Neural cell (in vitro differentiated cells): ENCODE results near the gene CACNA1C. TPM values are rescaled to one million over a fixed set of nuclear protein-coding genes. Genes with fewer than 3 reads are reported as not detected.

ENCODE experiments used
- H2AFZ ChIP-seq: fragments of 200-600, 300-800 bp; sonication (generic), shearing (Covaris generic); 2 replicates; pipeline ENCODE4 v1.6.0; 2014; ENCODE audit warnings: low read depth, mild to moderate bottlenecking, antibody characterized with exemption, low read length, moderate library complexity
- H3F3A ChIP-seq: fragments of 200-600 bp; shearing (Covaris generic); 2 replicates; pipeline ENCODE4 v1.6.1; 2016; ENCODE audit warnings: mild to moderate bottlenecking, moderate library complexity, mixed read lengths, antibody characterized with exemption, low read length; ENCODE audit not compliant: insufficient read depth, poor library complexity, severe bottlenecking
- H3K27ac ChIP-seq: fragments of 200-600, 300-800 bp; sonication (generic), shearing (Covaris generic); 2 replicates; pipeline ENCODE4 v1.5.1; 2014; ENCODE audit warnings: mild to moderate bottlenecking, low read length, moderate library complexity
- H3K27me3 ChIP-seq: fragments of 300-800, 200-600 bp; sonication (generic), shearing (Covaris generic); 2 replicates; pipeline ENCODE4 v1.6.0; 2014; ENCODE audit warnings: mild to moderate bottlenecking, low read depth, low read length, moderate library complexity; ENCODE audit not compliant: insufficient read depth
- H3K36me3 ChIP-seq: fragments of 300-800, 200-600 bp; sonication (generic), shearing (Covaris generic); 2 replicates; pipeline ENCODE4 v1.5.1; 2014; ENCODE audit warnings: mild to moderate bottlenecking, antibody characterized with exemption, low read length, moderate library complexity; ENCODE audit not compliant: insufficient read depth
- H3K4me2 ChIP-seq: fragments of 300-800, 200-600 bp; sonication (generic), shearing (Covaris generic); 2 replicates; pipeline ENCODE4 v1.6.0; 2014; ENCODE audit warnings: mild to moderate bottlenecking, low read length
- H3K4me3 ChIP-seq: fragments of 300-800, 200-600 bp; sonication (generic), shearing (Covaris generic); 2 replicates; pipeline ENCODE4 v1.5.1; 2014; ENCODE audit warnings: mild to moderate bottlenecking, low read length, moderate library complexity
- H3K79me2 ChIP-seq: fragments of 200-600 bp; shearing (Covaris generic); replicated peaks from 2 replicates; pipeline ENCODE4 v1.6.0; 2014; ENCODE audit warnings: mild to moderate bottlenecking, low read length, moderate library complexity; ENCODE audit not compliant: insufficient read depth
- H3K9ac ChIP-seq: fragments of 300-800, 200-600 bp; sonication (generic), shearing (Covaris generic); 2 replicates; pipeline ENCODE4 v1.6.1; 2016; ENCODE audit warnings: mild to moderate bottlenecking, low read length, mixed read lengths
- H3K9me2 ChIP-seq: fragments of 200-600 bp; shearing (Covaris generic); 2 replicates; pipeline ENCODE4 v1.6.1; 2016; ENCODE audit warnings: mild to moderate bottlenecking, low read length, mixed read lengths; ENCODE audit not compliant: insufficient read depth
- H3K9me3 ChIP-seq: fragments of 200-600, 300-800 bp; sonication (generic), shearing (Covaris generic); 2 replicates; pipeline ENCODE4 v1.6.1; 2016; ENCODE audit warnings: mild to moderate bottlenecking, mixed run types, low read length, moderate library complexity, mixed read lengths
- H4K20me1 ChIP-seq: fragments of 200-600 bp; shearing (Covaris generic); 2 replicates; pipeline ENCODE4 v1.6.1; 2016; ENCODE audit warnings: mild to moderate bottlenecking, mixed run types; ENCODE audit not compliant: insufficient read depth
- EP300 ChIP-seq: fragments of 450-650 bp; conservative IDR thresholded peaks from 2 replicates; pipeline ENCODE4 v1.6.1; 2014; ENCODE audit warnings: antibody characterized with exemption, mild to moderate bottlenecking, moderate library complexity; ENCODE audit not compliant: poor library complexity, severe bottlenecking
- EZH2 ChIP-seq: fragments of 200-600, 300-800 bp; shearing (Covaris generic), sonication (generic); IDR thresholded peaks from 2 replicates; pipeline ENCODE4 v1.6.1; 2014; ENCODE audit warnings: antibody characterized with exemption, low read length, borderline replicate concordance, mild to moderate bottlenecking; ENCODE audit not compliant: insufficient read depth, poor library complexity, severe bottlenecking
- MXI1 ChIP-seq: fragments of 450-650 bp; conservative IDR thresholded peaks from 2 replicates; pipeline ENCODE4 v1.6.1; 2014; ENCODE audit warnings: antibody characterized with exemption, mild to moderate bottlenecking; ENCODE audit not compliant: poor library complexity, severe bottlenecking
- POLR2AphosphoS5 ChIP-seq: IDR thresholded peaks from 2 replicates; pipeline ENCODE4 v1.6.1; 2012
- RAD21 ChIP-seq: fragments of 450-650 bp; conservative IDR thresholded peaks from 2 replicates; pipeline ENCODE4 v1.6.1; 2014; ENCODE audit warnings: antibody characterized with exemption, mild to moderate bottlenecking, moderate library complexity
- SMC3 ChIP-seq: fragments of 450-650 bp; conservative IDR thresholded peaks from 2 replicates; pipeline ENCODE4 v1.6.1; 2014; ENCODE audit warnings: antibody characterized with exemption, mild to moderate bottlenecking, moderate library complexity; ENCODE audit not compliant: poor library complexity
- TAF1 ChIP-seq: IDR thresholded peaks from 2 replicates; pipeline ENCODE4 v1.6.1; 2012; ENCODE audit warnings: low read depth
- polyA plus RNA-seq: library from polyadenylated mRNA; depleted of rRNA; stranded (reverse); fragments of >200 nt; gene quantifications from 2 replicates; pipeline ENCODE4 v1.2.3, GENCODE V29; 2014
- TF ChIP-seq, protein P1 (sequence below): fragments of 450-650 bp; IDR thresholded peaks from 2 replicates; pipeline ENCODE4 v1.5.1; 2014; ENCODE audit warnings: antibody characterized with exemption, mild to moderate bottlenecking, moderate library complexity; ENCODE audit not compliant: poor library complexity, severe bottlenecking
- TF ChIP-seq, protein P2 (sequence below): IDR thresholded peaks from 2 replicates; pipeline ENCODE4 v1.6.1; 2012; ENCODE audit warnings: borderline replicate concordance

The CACNA1C gene
- polyA plus RNA-seq, 1 donor from 2014 or later: 9.7 TPM

DNA sequence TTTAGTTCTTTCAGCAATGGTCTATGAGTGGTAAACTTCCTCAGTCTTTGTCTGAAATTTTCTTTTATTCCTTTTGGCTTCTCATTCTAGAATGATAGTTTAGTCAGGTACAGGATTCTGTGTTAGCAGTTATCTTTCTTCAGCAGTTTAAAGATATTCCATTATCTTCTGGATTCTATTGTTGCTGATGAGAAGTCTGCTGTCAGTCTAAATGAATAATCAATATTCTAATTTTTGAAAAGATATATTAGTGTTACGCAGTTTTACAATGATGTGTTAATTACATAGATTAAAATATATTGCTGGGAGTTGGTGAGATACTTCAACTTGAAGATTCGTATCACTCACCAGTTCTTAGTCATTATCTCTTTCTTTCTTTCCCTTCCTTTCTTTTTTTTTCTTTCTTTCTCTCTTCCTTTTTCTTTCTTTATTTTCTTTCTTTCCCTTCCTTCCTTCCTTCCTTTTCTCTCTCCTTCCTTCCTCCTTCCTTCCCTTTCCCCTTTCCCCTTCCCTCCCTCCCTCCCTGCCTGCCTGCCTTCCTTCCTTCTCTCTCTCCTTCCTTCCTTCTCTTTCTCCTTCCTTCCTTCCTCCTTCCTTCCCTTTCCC is 17.8 kb downstream of the CACNA1C start:
- Histone ChIP-seq H3K9ac (no peak overlapping the region), H3K79me2 (no peaks in the 10 kb centered on the region), H3K27ac (no peak overlapping the region), H2AFZ (no peak overlapping the region), H4K20me1 (no peaks in the 10 kb centered on the region), H3K9me3 (peaks cover 4% of the 10 kb centered on the region), H3K36me3 (no peaks in the 10 kb centered on the region), H3K27me3 (no peaks in the 10 kb centered on the region), H3K4me3 (no peak overlapping the region), H3F3A (no peaks in the 10 kb centered on the region), H3K4me2 (no peak overlapping the region), H3K9me2 (no peaks in the 10 kb centered on the region)
- TF ChIP-seq EZH2 (no peak), MXI1 (no peak), TAF1 (no peak), RAD21 (no peak), EP300 (no peak), SMC3 (no peak), POLR2AphosphoS5 (no peak)
- TF ChIP-seq, protein P1, sequence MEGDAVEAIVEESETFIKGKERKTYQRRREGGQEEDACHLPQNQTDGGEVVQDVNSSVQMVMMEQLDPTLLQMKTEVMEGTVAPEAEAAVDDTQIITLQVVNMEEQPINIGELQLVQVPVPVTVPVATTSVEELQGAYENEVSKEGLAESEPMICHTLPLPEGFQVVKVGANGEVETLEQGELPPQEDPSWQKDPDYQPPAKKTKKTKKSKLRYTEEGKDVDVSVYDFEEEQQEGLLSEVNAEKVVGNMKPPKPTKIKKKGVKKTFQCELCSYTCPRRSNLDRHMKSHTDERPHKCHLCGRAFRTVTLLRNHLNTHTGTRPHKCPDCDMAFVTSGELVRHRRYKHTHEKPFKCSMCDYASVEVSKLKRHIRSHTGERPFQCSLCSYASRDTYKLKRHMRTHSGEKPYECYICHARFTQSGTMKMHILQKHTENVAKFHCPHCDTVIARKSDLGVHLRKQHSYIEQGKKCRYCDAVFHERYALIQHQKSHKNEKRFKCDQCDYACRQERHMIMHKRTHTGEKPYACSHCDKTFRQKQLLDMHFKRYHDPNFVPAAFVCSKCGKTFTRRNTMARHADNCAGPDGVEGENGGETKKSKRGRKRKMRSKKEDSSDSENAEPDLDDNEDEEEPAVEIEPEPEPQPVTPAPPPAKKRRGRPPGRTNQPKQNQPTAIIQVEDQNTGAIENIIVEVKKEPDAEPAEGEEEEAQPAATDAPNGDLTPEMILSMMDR: no peak
- TF ChIP-seq, protein P2, sequence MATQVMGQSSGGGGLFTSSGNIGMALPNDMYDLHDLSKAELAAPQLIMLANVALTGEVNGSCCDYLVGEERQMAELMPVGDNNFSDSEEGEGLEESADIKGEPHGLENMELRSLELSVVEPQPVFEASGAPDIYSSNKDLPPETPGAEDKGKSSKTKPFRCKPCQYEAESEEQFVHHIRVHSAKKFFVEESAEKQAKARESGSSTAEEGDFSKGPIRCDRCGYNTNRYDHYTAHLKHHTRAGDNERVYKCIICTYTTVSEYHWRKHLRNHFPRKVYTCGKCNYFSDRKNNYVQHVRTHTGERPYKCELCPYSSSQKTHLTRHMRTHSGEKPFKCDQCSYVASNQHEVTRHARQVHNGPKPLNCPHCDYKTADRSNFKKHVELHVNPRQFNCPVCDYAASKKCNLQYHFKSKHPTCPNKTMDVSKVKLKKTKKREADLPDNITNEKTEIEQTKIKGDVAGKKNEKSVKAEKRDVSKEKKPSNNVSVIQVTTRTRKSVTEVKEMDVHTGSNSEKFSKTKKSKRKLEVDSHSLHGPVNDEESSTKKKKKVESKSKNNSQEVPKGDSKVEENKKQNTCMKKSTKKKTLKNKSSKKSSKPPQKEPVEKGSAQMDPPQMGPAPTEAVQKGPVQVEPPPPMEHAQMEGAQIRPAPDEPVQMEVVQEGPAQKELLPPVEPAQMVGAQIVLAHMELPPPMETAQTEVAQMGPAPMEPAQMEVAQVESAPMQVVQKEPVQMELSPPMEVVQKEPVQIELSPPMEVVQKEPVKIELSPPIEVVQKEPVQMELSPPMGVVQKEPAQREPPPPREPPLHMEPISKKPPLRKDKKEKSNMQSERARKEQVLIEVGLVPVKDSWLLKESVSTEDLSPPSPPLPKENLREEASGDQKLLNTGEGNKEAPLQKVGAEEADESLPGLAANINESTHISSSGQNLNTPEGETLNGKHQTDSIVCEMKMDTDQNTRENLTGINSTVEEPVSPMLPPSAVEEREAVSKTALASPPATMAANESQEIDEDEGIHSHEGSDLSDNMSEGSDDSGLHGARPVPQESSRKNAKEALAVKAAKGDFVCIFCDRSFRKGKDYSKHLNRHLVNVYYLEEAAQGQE: no peak

DNA sequence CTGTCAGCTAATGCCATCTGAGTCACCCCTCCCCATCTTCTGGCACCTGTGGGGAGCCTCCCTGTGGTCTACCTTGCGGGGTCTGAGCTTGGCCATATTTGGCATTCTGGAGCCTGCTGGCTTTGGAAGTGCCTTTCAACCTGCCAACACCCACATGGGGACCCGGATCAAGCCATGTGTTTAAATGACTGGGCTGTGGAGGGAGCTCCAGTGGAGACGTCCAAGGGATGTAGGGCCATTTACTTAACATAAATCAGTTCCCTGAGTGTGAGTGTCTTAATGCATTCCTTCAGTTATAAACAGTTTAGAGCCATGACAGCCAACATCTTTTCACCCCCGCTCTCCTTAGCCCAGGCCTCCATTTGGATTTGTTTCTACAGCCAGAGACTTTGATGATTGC is 22.0 kb downstream of the CACNA1C start:
- no peak overlapping the region for H3K4me2 ChIP-seq
- no peaks in the 10 kb centered on the region for H3F3A ChIP-seq
- H3K36me3 ChIP-seq: no peaks in the 10 kb centered on the region
- no peak overlapping the region for H2AFZ ChIP-seq
- H4K20me1 ChIP-seq: no peaks in the 10 kb centered on the region
- H3K9me2 ChIP-seq: no peaks in the 10 kb centered on the region
- no peak overlapping the region for H3K4me3 ChIP-seq
- no peaks in the 10 kb centered on the region for H3K27me3 ChIP-seq
- TF ChIP-seq, protein P2: no peak
- TF ChIP-seq POLR2AphosphoS5 (no peak), SMC3 (no peak), EP300 (no peak), TAF1 (no peak), RAD21 (no peak), MXI1 (no peak)
- TF ChIP-seq, protein P1: no peak
- no peaks in the 10 kb centered on the region for H3K9me3 ChIP-seq
- no peak overlapping the region for H3K9ac ChIP-seq
- H3K27ac ChIP-seq: no peak overlapping the region
- no peaks in the 10 kb centered on the region for H3K79me2 ChIP-seq
